HepG2 (cell line): ENCODE measurements around the gene RHAG. TPM values are rescaled to one million over a fixed set of nuclear protein-coding genes. Genes with fewer than 3 reads are reported as not detected.

Experiments used
- ATAC-seq: fragments of 200-7000 bp; cut with Tn5 transposase; 3 replicates; pipeline ENCODE4 v1.9.1; 2020; ENCODE audit warnings: mild to moderate bottlenecking, moderate library complexity
- BruUV-seq: library from RNA; stranded (reverse); fragments of 400-500 nt; replicated peaks from 2 replicates; lab custom pipeline; 2021; lab: Mats Ljungman, UMichigan
- CTCF ChIA-PET: fragments of 300-600 bp; formaldehyde crosslinking; extraction: SDS; loops from one replicate; lab custom pipeline; 2021; ENCODE audit warnings: low total read pairs, inconsistent platforms, low intra/inter-chr PET ratio; lab: Yijun Ruan, JAX
- POLR2A ChIA-PET: fragments of 350-600 bp; sonication (Branson Sonifier 250); formaldehyde crosslinking; loops from one replicate; lab custom pipeline; 2020; ENCODE audit warnings: antibody characterized with exemption, inconsistent platforms; lab: Yijun Ruan, JAX
- DNase-seq: peaks from one replicate; pipeline ENCODE4 v3.0.0-alpha.2; 2015; ENCODE audit warnings: low spot score
- FAIRE-seq: peaks from 3 replicates; lab custom pipeline; 2011; peaks lifted over from hg19 to GRCh38; lab: Jason Lieb, UNC
- H2AFZ ChIP-seq: one replicate; pipeline ENCODE4 v1.6.1; 2011; ENCODE audit warnings: low read length, inconsistent platforms
- H3K27ac ChIP-seq: fragments of 300-600 bp; 3 replicates; pipeline ENCODE4 v1.8.0; 2011; ENCODE audit warnings: mixed run types, mild to moderate bottlenecking, mixed read lengths, low read length, inconsistent platforms; ENCODE audit not compliant: insufficient read depth; ENCODE audit errors: extremely low read length
- H3K27me3 ChIP-seq, 2 experiments: fragments of 200-600 bp in 1 of 2; 2 replicates in 1 of 2; 3 replicates in 1 of 2; pipeline versions ENCODE4 v1.6.0 to v1.8.0; 2011; ENCODE audit warnings: low read length in 2 of 2, mild to moderate bottlenecking in 2 of 2, moderate library complexity in 2 of 2, inconsistent platforms in 1 of 2; ENCODE audit not compliant: insufficient read depth in 2 of 2, control insufficient read depth in 1 of 2
- H3K36me3 ChIP-seq, 2 experiments: fragments of 200-600 bp in 1 of 2; replicated peaks in 1 of 2; 2 replicates in 1 of 2; 3 replicates in 1 of 2; pipeline versions ENCODE4 v1.5.1 to v1.8.0; 2011; ENCODE audit warnings: low read length in 2 of 2, inconsistent platforms in 1 of 2; ENCODE audit not compliant: insufficient read depth in 2 of 2, control insufficient read depth in 1 of 2
- H3K4me1 ChIP-seq: 2 replicates; pipeline ENCODE4 v1.5.1; 2012; ENCODE audit warnings: low read length, inconsistent platforms; ENCODE audit not compliant: insufficient read depth
- H3K4me2 ChIP-seq: 2 replicates; pipeline ENCODE4 v1.6.0; 2011; ENCODE audit warnings: low read depth, low read length, inconsistent platforms
- H3K4me3 ChIP-seq, 3 experiments: fragments of 200-600 bp in 1 of 3; sonication (generic), shearing (Covaris generic) in 1 of 3; replicated peaks in 1 of 3; 2 replicates each; pipeline ENCODE4 v1.5.1; 2011 to 2016; ENCODE audit warnings: low read length in 3 of 3, inconsistent platforms in 2 of 3, low read depth in 2 of 3, mild to moderate bottlenecking in 2 of 3, control low read depth in 1 of 3, mixed read lengths in 1 of 3; ENCODE audit not compliant: insufficient read depth in 1 of 3
- H3K79me2 ChIP-seq: one replicate; pipeline ENCODE4 v1.6.1; 2011; ENCODE audit warnings: low read length, inconsistent platforms; ENCODE audit not compliant: insufficient read depth
- H3K9ac ChIP-seq: 2 replicates; pipeline ENCODE4 v1.6.0; 2011; ENCODE audit warnings: mild to moderate bottlenecking, low read depth, low read length, inconsistent platforms; ENCODE audit not compliant: insufficient read depth
- H3K9me3 ChIP-seq: 2 replicates; pipeline ENCODE4 v1.5.1; 2012; ENCODE audit warnings: mild to moderate bottlenecking, low read length
- H4K20me1 ChIP-seq: 2 replicates; pipeline ENCODE4 v1.6.0; 2011; ENCODE audit warnings: inconsistent platforms, mild to moderate bottlenecking, low read length, moderate library complexity; ENCODE audit not compliant: insufficient read depth
- CREB1 ChIP-seq, 2 experiments: fragments of 450-650 bp in 1 of 2; IDR thresholded peaks; 2 replicates each; pipeline ENCODE4 v1.6.1; 2016 to 2017; ENCODE audit warnings: control low read depth in 1 of 2, mild to moderate bottlenecking in 1 of 2, missing compliant biosample characterization in 1 of 2, missing genetic modification characterization in 1 of 2
- E2F1 ChIP-seq: sonication (generic); formaldehyde crosslinking; IDR thresholded peaks from 2 replicates; pipeline ENCODE4 v1.5.0; 2020; ENCODE audit warnings: missing genetic modification reagents
- KDM3A ChIP-seq: IDR thresholded peaks from 2 replicates; pipeline ENCODE4 v1.6.1; 2018; ENCODE audit warnings: low read depth, missing compliant biosample characterization
- STAT6 ChIP-seq: sonication (generic); formaldehyde crosslinking; IDR thresholded peaks from 2 replicates; pipeline ENCODE4 v1.4.0; 2020; ENCODE audit warnings: missing genetic modification reagents, mild to moderate bottlenecking, borderline replicate concordance
- YEATS4 ChIP-seq: sonication (generic); formaldehyde crosslinking; IDR thresholded peaks from 2 replicates; pipeline ENCODE4 v1.4.0; 2020; ENCODE audit warnings: missing genetic modification reagents, borderline replicate concordance
- ZNF264 ChIP-seq: sonication (generic); formaldehyde crosslinking; IDR thresholded peaks from 2 replicates; pipeline ENCODE4 v1.4.0; 2020; ENCODE audit warnings: missing genetic modification reagents
- in situ Hi-C: cut with HindIII; loops from 2 replicates; pipeline ENCODE4 v1.10.0; 2017; ENCODE audit warnings: low pct_unique_long_range_greater_than_20kb; ENCODE audit not compliant: extremely low pct_ligation_motif_present
- intact Hi-C: fragments of 100-400 bp; cut with micrococcal nuclease; formaldehyde crosslinking; loops from one replicate; pipeline ENCODE4 v1.10.0; 2022; ENCODE audit not compliant: unreplicated experiment
- polyA plus RNA-seq, 8 experiments: library from polyadenylated mRNA; depleted of rRNA in 3 of 8; stranded (reverse) in 7 of 8; unstranded in 1 of 8; fragments of >200 nt; fragmentation: Illumina TruSeq in 4 of 8; extraction: Trizol in 4 of 8; gene quantifications; 2 replicates each; pipeline versions ENCODE4 v1.2.1 to v1.2.3, GENCODE V29; 2011 to 2016; ENCODE audit warnings: low read depth in 4 of 8, missing spikeins in 1 of 8, mixed read lengths in 1 of 8; ENCODE audit not compliant: insufficient read depth in 1 of 8
- total RNA-seq, 5 experiments: library from RNA; depleted of rRNA; stranded (reverse); fragments of >200 nt; fragmentation: Illumina TruSeq; extraction: Trizol; gene quantifications; 2 replicates each; pipeline ENCODE4 v1.2.3, GENCODE V29; 2016; ENCODE audit warnings: low read depth in 1 of 5

The RHAG gene
- total and polyA plus RNA-seq, 2 of the 13 experiments (the other 11 are each of a cell fraction or from before 2014, with no cell fraction given): not detected

- POLR2A ChIA-PET: no interaction called here
- Histone ChIP-seq H3K4me3 (no peak overlapping the region), H3K27ac (no peak overlapping the region), H3K9ac (no peak overlapping the region), H2AFZ (no peak overlapping the region)
- no peak for ATAC-seq
- FAIRE-seq: no peak
- TF ChIP-seq CREB1 (IDR thresholded peaks at IDR 0.05): no peak
- TF ChIP-seq CREB1 (CRISPR knock-in tag; IDR thresholded peaks at IDR 0.05): 0 out of 2 replicates have a peak, but pooled peaks have one; percentile 4
- 0 out of 2 replicates have a peak, but pooled peaks have one; percentile 2 for TF ChIP-seq ZNF264
- no peak for TF ChIP-seq YEATS4
- 0 out of 2 replicates have a peak, but pooled peaks have one; percentile 11 for TF ChIP-seq KDM3A (CRISPR knock-in tag)
- no peak for TF ChIP-seq E2F1 (CRISPR knock-in tag)
- TF ChIP-seq STAT6 (CRISPR knock-in tag): peak; percentile 16; the same call in 1 of the 2 replicates
- TF ChIP-seq, all 625 proteins: peak for 4
- no TSS peak for BruUV-seq
- Histone ChIP-seq H3K79me2 (no peaks in the 10 kb centered on the region), H3K9me3 (no peaks in the 10 kb centered on the region), H4K20me1 (no peaks in the 10 kb centered on the region), H3K4me1 (0 out of 2 replicates have a peak, but pooled peaks cover 5% of the 10 kb centered on the region), H3K27me3 (0 out of 5 replicates have a peak, but pooled peaks cover 0 to 5% of the 10 kb centered on the region in 2 experiments), H3K4me2 (no peak overlapping the region), H3K36me3 (no peaks in the 10 kb centered on the region)
- CTCF ChIA-PET: interaction anchor here (1.7 to 4.5 kb wide), 2 partner anchors 75 to 154 kb away, joined by 11 to 103 read pairs; no protein-coding TSS in a partner anchor
- in situ Hi-C loops: loop anchor here (5.0 kb wide), 2 partner anchors 80 to 150 kb away; no protein-coding TSS in a partner anchor
- no peak for DNase-seq
- intact Hi-C loops: loop anchor here (1.0 to 5.0 kb wide), 4 partner anchors 75 to 240 kb away; partner anchors contain the start of genes CENPQ and MMUT
Measured at GRCh38 chr6:49607391-49607982, 29.2 kb downstream of the RHAG start.
